NT2/D1 (cell line): Measurements from ENCODE around the gene CD300LD.

Source experiments
- SUZ12 ChIP-seq: IDR thresholded peaks from 2 replicates; pipeline ENCODE4 v1.6.1; 2011; ENCODE audit not compliant: insufficient read length, insufficient read depth; ENCODE audit errors: extremely low read depth
- YY1 ChIP-seq: IDR thresholded peaks from 2 replicates; pipeline ENCODE4 v1.6.1; 2011; ENCODE audit not compliant: insufficient read length, insufficient read depth
- ZNF274 ChIP-seq: IDR thresholded peaks from 2 replicates; pipeline ENCODE4 v1.6.1; 2011; ENCODE audit warnings: mild to moderate bottlenecking, low read depth, low read length

DNA sequence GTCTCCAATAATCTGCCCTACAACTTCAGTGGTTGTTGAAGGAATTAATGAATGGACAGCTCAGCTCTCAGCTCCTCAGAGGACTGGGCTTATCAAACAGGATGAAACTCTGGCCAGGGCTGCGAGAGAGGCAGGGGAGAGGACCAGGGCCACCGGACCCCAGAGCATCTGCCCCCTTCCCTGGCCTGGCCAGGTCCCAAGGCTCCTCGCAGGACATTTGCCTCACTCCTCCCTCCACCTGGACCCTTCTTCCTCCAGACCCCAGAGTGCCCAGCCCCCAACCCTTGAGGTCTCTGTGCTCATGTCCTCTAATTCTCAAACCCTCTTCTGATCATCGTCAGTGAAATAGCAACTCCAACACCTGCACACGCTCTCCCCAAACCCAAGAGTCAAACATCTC lies 49.9 kb downstream of the CD300LD start:
- TF ChIP-seq YY1 (no peak), ZNF274 (no peak), SUZ12 (no peak)
